ENCODE data around the gene ACOXL.
"Not testable (repeated sequence)": the region's sequence is repeated elsewhere in the genome, so short reads cannot be mapped to it uniquely, and the experiment has no call there.

ACOXL gene

GRCh38 chr2:110834134-110834827 lies 101.9 kb downstream of the ACOXL start:
- no peak for DNase-seq

GRCh38 chr2:110836671-110837070 lies 104.3 kb downstream of the ACOXL start:
- DNase-seq = no peak

- DNase-seq = no peak
These were observed 105.4 kb downstream of the ACOXL start for GRCh38 chr2:110837446-110838409.

- no peak for DNase-seq
These were observed 106.4 kb downstream of the ACOXL start for GRCh38 chr2:110838657-110839384.

- no peak for DNase-seq
These were observed 108.1 kb downstream of the ACOXL start for GRCh38 chr2:110840508-110840907.

GRCh38 chr2:110842048-110842447 lies 109.7 kb downstream of the ACOXL start:
- DNase-seq = no peak

- DNase-seq = no peak
These were observed 111.1 kb downstream of the ACOXL start for GRCh38 chr2:110843496-110843895.

GRCh38 chr2:110843959-110844510 lies 111.7 kb downstream of the ACOXL start:
- no peak for DNase-seq

GRCh38 chr2:110847651-110848050 lies 115.3 kb downstream of the ACOXL start:
- no peak for DNase-seq

GRCh38 chr2:110848071-110848470 lies 115.7 kb downstream of the ACOXL start:
- DNase-seq = no peak

GRCh38 chr2:110848519-110849030 lies 116.2 kb downstream of the ACOXL start:
- no peak for DNase-seq

- no peak for DNase-seq
These were observed 119.2 kb downstream of the ACOXL start for GRCh38 chr2:110851531-110851930.

GRCh38 chr2:110852051-110852450 lies 119.7 kb downstream of the ACOXL start:
- DNase-seq = no peak

- no peak for DNase-seq
These were observed 120.3 kb downstream of the ACOXL start for GRCh38 chr2:110852541-110853263.

GRCh38 chr2:110853516-110853915 lies 121.1 kb downstream of the ACOXL start:
- DNase-seq = no peak

- no peak for DNase-seq
These were observed 121.6 kb downstream of the ACOXL start for GRCh38 chr2:110853948-110854347.

GRCh38 chr2:110854355-110855081 lies 122.1 kb downstream of the ACOXL start:
- peak; percentile 36 for DNase-seq

- not testable (repeated sequence) for DNase-seq
These were observed 123.5 kb downstream of the ACOXL start for GRCh38 chr2:110855841-110856240.

GRCh38 chr2:110858135-110858725 lies 125.9 kb downstream of the ACOXL start:
- DNase-seq = no peak

- DNase-seq = no peak
These were observed 126.8 kb downstream of the ACOXL start for GRCh38 chr2:110858993-110859701.
